GM19468 (cell line): ENCODE results near the gene TSR3.

ENCODE experiments used
- ATAC-seq: cut with Tn5 transposase; IDR thresholded peaks from one replicate; pipeline ENCODE4 v1.9.1; 2021; ENCODE audit warnings: mild to moderate bottlenecking, moderate library complexity, moderate number of reproducible peaks; ENCODE audit not compliant: unreplicated experiment; ENCODE audit errors: extremely low read depth

Gene TSR3

GRCh38 chr16:1378087-1378803 is 26.6 kb upstream of the TSR3 start:
- no peak for ATAC-seq

DNA sequence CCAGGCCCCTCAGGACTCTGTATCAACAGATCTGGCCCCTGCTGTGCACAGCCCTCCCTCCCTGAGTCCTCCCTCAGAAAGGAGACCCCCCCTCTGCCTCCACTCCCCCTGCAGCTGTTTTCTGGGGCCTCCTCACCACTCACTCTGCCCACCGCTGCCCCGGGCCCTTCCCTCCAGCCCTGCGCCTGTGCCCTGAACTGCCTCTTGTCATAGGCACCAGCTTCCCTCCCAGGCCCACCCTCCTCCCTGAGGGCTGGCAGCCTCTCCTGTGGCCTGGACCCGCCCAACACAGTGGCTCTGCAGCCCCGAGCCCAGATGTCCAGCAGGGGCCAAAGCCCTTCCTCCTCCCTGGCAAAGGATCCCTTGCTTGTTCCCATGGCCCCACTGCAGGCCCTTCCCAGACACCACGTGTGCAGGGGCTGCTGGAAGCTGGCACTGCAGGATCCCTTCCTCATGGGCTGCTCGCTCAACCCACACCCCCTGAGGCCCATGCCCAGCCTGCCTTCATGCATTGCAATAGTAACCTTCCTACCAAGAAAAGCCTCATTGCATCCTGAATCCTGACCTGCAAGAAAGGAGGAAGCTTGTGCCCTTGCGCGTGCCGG is 25.8 kb upstream of the TSR3 start:
- ATAC-seq: no peak

DNA sequence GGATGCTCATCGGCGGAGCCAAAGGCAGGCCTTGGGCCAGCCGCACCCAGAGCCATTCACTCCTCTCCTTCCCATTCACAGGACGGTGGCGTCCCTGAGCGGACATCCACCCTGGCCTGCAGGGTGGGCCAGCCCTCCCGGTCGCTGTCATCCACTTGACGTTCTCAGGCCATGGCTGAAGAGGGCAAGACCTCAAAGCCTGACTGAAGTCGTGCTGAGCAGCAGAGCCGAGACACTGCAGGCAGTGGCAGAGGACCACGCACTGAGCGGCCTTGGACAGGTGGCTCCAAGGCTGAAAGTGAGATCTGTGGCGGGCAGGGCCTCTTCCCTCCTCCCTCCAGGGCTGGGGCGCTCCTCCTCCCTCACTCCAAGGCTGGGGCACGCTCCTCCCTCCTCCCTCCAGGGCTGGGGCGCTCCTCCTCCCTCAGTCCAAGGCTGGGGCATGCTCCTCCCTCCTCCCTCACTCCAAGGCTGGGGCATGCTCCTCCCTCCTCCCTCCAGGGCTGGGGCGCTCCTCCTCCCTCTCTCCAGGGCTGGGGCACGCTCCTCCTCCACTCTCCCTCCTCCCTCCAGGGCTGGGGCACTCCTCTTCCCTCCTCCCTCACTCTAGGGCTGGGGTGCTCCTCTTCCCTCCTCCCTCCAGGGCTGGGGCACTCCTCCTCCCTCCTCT is 24.2 kb upstream of the TSR3 start:
- no peak for ATAC-seq

GRCh38 chr16:1375298-1375640 is 23.6 kb upstream of the TSR3 start:
- no peak for ATAC-seq

GRCh38 chr16:1374418-1375297 is 23.0 kb upstream of the TSR3 start:
- no peak for ATAC-seq

GRCh38 chr16:1372292-1372950 is 20.7 kb upstream of the TSR3 start:
- ATAC-seq: no peak

DNA sequence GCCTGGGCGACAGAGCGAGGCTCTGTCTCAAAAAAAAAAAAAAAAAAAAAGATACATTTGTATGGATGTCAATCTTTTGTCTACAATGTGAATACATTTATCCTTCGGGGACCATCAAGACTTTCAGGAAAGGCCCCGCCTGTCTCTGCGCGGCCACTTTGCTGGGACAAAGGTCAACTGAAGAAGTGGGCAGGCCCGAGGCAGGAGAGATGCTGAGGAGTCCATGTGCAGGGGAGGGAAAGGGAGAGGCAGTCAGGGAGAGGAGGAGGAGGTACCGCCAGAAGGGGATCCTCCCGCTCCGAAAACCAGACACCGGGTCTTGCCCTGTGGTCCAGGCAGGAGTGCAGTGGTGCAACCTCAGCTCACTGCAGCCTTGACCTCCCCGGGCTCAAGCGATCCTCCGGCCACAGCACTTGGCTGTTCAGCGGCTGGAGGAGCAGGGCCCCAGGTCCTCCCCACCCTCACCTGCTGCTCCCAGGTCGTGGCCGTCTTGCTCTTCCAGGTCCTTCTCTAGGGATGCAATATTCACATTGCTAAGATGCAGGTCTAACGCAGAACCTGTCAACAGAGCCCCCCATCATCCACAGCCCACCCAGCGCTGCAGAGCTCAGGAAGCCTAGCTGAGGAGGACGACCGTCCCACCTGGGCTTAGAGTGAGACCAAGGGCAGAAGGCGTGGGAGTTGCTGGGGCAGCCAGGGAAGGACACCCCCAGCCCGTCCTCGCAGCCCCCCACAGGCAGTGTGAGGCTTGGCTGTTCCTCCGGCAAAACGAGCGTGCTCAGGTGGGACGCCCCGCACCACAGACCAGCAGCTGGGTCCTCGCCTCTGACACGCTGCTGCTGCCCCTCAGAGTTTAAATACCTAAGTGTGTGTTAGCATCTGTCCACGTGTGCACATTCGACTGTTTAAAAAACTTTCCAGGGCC is 19.6 kb upstream of the TSR3 start:
- ATAC-seq: no peak

- ATAC-seq: no peak
Measured at GRCh38 chr16:1367486-1368174, 16.0 kb upstream of the TSR3 start.

GRCh38 chr16:1366712-1367299 is 15.1 kb upstream of the TSR3 start:
- no peak for ATAC-seq

GRCh38 chr16:1366060-1366711 is 14.5 kb upstream of the TSR3 start:
- no peak for ATAC-seq

DNA sequence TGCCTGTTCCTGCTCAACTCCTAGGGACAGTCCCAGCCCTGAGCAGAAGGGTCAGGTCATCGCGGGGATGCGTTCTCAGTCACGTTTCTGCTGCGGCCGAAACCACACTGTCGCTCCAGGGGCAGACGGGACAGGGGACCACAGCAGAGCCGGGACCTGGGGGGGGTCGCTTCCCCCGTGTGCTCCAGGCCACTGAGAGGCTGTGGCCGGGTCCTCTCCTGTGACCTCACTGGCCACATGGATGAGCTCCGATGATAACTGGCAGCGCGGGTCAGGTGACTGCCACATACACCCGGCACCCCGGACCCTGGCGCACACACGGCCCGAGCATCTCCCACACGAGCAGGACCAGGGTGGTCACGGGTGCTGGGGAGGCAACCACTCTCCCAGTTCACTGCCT is 12.8 kb upstream of the TSR3 start:
- ATAC-seq: no peak

DNA sequence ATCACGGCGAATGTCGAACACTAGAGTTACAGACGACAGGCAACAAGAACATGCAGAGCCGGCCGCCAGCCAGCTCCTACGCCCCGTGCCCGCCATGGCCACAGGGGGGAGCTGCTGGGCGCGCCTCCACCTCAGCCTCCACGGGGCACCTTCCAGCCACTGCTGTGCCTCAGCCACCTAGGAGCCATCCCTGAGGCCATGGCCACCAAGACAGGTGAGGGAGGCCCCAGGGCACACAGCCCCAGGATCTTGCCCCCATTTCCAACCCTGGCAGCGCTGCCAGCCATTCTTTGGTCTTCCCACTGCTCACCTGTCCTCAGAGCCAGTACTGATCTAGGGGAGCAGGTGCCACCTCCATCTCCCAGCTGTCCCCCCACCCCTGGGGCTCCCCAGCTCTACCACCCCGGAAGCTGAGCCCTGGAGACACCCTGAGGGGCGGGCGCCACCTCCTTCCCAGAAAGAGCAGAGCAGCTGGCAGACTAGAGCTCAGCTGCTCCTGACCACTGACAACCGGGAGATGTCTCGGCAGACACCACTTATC is 11.9 kb upstream of the TSR3 start:
- no peak for ATAC-seq

DNA sequence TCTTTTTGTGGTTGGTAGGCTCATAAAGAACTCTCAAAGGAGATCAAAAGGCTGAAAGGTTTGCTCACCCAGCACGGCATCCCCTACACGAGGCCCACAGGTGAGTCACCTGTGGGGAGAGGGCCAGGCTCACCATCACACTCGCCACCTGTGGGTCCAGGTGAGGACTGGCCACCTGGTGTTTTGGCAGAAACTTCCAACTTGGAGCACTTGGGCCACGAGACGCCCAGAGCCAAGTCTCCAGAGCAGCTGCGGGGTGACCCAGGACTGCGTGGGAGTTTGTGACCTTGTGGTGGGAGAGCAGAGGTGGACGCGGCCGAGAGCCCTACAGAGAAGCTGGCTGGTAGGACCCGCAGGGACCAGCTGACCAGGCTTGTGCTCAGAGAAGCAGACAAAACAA is 11.1 kb upstream of the TSR3 start:
- no peak for ATAC-seq

GRCh38 chr16:1361685-1362360 is 10.1 kb upstream of the TSR3 start:
- ATAC-seq: no peak

DNA sequence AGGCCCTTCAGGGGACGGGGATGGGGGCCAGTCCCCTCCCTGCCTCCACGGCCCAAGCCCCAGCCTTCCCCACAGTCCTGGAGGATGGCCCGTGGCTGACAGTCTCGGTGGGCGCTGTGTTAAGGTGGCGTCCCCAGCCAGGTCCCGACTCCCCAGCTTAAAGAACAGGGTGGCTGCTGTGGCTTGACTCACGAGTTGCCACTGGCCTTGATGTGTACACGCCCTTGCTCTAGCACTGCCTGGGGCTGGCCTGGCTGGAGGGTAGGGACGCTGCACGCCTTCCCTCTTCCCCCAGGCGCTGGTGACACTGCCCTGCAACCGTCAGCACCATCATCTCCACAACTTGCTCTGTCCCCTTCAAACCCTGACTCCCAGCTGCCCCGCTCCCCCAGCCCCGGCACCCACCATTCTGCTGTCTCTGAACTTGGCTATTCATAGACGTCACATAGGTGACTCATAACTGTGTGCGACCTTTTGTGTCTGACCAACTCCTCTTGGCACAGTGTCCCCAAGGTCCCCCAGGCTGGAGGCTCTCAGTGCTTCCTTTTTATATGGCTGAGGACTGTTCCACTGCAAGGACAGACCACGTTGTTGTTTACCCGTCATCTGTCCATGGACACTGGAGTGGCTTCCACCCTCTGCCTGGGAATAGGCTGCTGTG is 6.4 kb upstream of the TSR3 start:
- ATAC-seq: no peak

DNA sequence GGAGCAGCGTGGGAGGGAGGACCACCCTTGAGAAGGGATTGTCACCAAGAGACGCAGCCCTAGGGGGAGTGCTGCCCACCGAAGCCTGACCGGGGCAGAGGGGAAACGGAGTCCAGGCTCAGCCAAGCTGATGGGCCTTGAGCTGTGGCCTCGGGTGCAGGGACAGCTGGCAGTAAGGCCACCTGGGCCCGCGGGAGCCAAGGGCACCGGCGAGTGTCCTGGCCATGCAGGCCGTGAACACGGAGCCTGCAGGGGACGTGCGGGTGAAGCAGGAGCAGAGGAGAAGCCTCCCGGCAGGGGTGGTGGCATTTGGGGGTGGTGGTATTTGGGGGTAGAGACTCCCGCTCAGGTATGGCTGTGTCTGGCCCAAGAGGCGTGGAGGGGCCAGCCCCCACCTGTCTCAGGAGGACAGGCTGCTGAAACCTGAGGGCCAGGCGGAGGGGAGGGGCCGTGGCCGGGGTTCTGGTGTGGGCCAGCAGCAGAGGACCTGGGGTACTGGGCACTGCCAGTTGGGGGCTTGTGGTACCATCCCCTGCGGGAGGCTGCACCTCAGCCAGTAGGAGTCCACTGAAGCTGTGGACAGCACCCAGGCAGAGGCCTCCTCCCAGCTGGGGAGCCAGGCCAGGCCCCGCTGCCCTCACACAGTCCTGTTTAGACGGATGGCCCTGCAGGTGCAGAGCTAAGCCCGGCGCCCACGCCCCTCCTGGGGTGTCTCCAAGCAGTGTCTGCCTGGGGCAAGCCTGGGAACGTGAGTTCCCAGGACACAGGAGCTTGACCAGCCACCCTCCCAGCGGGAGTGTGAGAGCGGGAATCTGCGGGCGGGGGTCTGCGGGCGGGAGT is 4.6 kb upstream of the TSR3 start:
- no peak for ATAC-seq
